HG03354 (cell line): ENCODE results near the gene TFB1M.
"Not testable (repeated sequence)": the region's sequence is repeated elsewhere in the genome, so short reads cannot be mapped to it uniquely, and the experiment has no call there.

ENCODE experiments used
- ATAC-seq: cut with Tn5 transposase; IDR thresholded peaks from one replicate; pipeline ENCODE4 v1.9.1; 2021; ENCODE audit warnings: mild to moderate bottlenecking; ENCODE audit not compliant: unreplicated experiment, poor library complexity, severe bottlenecking

Gene TFB1M

GRCh38 chr6:155218711-155219110, 95.6 kb downstream of the TFB1M start:
- not testable (repeated sequence) for ATAC-seq

GRCh38 chr6:155216312-155217046, 97.8 kb downstream of the TFB1M start:
- no peak for ATAC-seq

- no peak for ATAC-seq
Measured at GRCh38 chr6:155215906-155216305, 98.4 kb downstream of the TFB1M start.

- no peak for ATAC-seq
Measured at GRCh38 chr6:155213611-155214372, 100.5 kb downstream of the TFB1M start.

- no peak for ATAC-seq
Measured at GRCh38 chr6:155212616-155213380, 101.5 kb downstream of the TFB1M start.

GRCh38 chr6:155212106-155212505, 102.2 kb downstream of the TFB1M start:
- no peak for ATAC-seq

GRCh38 chr6:155207223-155207622, 107.1 kb downstream of the TFB1M start:
- no peak for ATAC-seq
